ENCODE results near the gene RYK.

The RYK gene

DNA sequence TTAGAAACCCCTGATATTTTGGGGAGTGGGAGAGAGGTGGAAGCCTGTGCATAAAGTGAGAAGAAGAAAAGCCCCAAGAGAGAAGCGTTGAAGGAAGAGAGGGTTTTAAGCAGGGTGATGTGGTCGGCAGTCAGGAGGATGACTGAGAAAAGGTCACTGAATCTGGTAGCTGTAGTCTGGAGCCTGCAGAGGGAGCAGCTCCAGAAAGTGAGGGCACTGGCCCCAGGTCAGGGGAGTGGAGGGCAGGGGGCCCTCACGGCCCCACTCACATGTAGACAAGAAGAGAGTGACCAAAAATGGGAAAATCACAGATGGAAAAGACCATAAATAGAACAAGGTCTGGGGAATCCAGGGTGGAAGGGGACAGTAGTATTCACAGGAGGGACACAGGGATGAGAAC, 105.5 kb downstream of the RYK start:
- no peak for DNase-seq

DNA sequence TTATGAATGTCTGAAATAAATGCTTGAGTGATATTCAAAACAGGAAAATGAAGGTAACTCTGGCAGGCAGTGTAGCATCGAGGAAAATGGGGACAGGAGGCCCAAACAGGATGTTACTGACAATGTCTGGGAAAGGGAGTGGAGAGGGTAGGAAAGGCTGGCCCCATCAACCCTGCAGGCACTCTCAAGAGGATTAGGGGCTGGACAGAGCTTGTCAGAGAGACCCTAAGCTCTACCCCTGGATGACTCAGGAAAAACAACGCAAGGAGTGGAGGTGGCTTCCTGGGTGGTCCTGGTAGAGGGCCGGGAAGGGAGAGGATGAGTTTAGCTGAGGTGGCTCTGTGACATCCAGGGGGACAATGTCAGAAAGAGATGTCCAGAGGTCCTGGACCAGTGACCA, 106.0 kb downstream of the RYK start:
- DNase-seq: no peak

DNA sequence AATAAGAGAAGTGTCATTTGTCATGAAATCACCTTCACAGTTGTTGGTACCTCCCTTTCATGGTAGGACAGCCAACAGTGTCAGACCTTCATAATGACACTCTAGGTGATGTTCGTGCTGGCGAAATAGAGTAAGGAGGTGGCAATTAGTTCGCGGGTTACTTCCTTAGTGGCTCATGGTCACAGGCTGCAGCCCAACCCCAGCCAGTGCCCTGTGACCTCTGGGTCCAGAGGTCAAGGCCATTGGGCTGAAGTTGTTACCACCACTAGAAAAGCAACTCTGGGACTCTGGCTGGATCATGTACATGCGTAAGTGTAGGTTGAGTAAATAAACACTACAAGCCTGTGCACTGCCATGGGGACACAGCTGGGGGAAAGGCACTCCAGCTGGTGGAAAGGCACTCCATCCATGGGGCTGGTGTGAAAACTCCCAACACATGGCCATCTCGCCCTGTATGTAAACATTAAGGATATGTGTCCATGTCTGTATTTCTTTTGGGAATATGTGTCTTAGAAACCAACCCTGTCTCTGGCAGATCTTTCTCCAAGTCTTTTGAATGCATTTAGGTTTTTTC, 106.7 kb downstream of the RYK start:
- DNase-seq: no peak

DNA sequence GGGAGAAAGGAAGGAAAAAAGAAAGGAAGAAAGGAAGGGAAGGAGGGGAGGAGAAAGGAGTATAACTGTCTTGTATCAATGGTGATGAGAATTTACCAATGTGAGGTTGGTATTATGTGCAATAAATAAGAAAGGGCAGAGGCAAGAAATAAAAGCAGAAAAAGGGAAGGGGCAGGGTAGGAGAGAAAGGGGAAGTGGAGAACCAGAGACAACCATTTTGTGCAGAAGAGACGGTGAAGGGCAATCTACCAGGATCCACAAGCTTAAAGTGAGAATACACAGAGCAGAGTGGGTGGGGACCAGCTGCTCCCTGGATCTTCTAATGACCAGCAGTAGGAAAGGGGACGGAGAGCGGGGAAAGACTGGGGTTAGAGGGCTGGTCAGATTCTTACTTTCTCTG, 114.1 kb downstream of the RYK start:
- no peak for DNase-seq

DNA sequence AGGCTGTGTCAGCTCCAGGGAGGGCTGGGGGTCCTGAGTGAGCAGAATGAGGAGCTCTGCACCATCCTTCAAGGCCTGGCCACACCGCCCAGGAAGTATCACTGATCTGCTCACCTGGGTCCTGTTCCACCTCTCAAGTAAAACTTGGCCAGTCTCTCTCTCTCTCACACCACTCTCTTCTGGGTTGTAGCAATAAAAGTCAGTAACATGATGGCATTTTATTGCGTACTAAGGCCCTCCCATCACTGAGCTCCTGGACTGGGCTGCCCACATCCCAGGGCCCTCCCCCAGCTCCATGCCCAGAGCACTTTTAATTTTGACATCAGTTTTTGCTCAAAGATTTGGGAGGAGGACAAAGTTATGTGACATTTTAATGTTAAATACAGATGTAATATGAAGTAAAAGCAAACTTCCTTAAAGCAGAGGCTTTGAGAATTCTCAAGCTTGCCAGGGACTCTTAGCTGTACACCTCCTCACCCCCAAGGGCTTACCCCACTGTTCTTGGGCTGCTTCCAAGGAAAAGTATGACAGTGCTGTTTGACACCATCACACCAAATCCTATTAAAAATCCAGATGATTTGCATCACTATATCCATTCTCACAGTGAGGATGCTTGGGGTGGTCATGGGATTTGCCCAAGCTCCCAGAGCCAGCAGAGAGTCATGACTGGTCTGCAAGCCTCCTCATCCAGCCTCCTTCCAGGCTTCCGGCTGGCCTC, 115.8 kb downstream of the RYK start:
- DNase-seq: no peak

DNA sequence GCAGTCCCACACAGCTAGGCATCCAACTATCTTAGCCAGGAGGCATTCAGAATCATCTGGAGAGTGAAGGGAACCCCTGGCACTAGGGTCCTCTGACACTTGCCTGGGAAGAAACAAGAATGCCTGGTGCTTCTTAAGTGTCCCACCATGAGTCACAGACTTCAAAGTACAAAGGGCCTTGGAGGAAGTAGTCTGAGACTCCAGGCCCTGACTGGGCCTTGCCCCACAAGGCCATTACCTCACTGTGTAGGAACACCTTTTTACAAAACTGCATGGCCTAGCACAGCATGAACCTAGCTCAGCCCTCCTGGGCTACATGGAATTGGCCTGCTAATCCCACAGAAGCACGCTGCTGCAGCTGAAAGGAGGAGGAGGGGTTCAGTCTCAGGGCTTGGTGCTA, 116.4 kb downstream of the RYK start:
- no peak for DNase-seq

DNA sequence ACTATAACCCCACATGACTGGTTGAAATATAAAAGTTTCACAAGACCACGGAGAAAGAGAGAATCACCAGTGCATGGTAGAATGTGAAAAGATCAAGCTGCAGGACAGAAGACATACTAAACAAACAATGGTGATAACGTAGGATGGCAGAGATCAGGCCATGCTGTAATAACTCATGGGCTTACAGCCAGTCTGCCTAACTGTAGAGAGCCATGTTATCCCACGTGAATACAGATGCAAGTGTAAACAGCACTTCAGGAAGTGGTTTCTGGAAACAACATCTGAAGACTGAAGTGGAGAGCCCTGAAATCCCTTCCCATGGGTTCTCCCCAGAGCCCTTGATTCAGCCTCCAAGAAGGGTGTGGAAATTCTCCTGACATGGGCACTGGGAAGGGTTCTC, 117.7 kb downstream of the RYK start:
- no peak for DNase-seq

DNA sequence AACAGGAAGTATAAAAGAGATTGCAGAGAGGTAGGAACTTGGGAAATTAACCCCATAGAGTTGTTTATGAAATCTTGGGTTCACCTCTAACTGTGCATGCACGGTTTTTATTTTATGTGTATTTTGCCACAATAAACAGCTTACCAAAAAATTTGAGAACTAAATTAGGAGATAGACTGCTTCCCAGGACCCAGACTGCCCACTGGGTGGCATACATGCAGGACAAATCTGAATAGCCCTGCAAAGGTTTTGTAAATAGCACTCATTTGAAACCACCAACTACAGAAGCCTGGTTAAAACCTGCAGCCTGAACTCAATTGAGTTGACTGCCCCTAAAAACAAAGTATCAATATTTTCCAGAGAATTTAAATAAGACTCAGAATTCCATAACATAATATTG, 124.5 kb downstream of the RYK start:
- DNase-seq: no peak

DNA sequence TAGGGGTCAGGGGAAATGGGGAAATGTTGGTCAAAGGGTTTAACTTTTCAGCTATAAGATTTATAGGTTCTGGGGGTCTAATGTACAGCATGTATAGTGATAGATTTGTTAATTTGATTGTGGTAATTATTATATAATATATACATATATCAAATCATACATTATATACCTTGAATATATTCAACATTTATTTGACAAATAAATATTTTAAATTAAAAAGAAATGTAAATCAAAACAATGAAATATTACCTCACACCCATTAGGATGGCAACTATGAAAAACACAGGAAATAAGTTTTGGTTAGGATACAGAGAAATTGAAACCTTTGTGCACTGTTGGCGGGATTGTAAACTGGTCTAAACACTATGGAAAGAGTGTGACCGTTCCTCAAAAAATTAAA, 135.9 kb downstream of the RYK start:
- no peak for DNase-seq

DNA sequence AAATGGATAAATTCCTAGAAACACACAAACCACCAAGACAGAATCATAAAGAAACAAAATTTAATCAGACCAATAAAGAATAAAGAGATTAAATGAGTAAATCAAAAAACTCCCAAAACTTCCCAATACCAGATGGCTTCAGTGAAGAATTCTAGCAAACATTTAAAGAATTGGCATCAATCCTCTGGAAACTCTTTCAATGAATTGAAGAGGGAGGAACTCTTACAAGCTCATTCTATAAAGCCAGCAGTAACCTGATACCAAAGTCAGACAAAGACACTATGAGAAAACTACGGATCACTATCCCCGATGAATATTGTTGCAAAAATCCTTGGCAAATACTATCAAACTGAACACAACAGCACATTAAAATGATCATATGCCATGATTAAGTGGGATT, 139.0 kb downstream of the RYK start:
- no peak for DNase-seq

DNA sequence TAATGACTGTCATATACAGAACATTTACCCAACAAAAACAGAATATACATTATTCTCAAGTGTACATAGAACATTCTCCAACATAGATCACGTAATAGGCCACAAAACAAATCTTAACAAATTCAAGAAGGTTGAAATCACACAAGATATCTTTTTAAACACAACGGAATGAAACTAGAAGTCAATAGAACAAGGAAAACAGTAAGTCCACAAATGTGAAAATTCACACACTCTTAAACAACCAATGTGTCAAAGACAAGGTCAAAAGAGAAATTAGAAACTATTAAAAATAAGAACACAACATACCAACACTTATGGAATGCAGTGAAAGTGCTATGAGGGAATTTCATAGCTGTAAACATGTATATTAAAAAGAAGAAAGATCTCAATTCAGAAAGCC, 139.7 kb downstream of the RYK start:
- no peak for DNase-seq

Data from NCI-H1048 (cell line).